Fibroblast of skin of left biceps (primary cell): ENCODE data around the gene TFAM.

ENCODE experiments used
- DNase-seq, 2 experiments: peaks; one replicate each; pipeline ENCODE4 v3.0.0-alpha.2; 2013; ENCODE audit warnings: low read depth in 2 of 2

Gene TFAM

DNA sequence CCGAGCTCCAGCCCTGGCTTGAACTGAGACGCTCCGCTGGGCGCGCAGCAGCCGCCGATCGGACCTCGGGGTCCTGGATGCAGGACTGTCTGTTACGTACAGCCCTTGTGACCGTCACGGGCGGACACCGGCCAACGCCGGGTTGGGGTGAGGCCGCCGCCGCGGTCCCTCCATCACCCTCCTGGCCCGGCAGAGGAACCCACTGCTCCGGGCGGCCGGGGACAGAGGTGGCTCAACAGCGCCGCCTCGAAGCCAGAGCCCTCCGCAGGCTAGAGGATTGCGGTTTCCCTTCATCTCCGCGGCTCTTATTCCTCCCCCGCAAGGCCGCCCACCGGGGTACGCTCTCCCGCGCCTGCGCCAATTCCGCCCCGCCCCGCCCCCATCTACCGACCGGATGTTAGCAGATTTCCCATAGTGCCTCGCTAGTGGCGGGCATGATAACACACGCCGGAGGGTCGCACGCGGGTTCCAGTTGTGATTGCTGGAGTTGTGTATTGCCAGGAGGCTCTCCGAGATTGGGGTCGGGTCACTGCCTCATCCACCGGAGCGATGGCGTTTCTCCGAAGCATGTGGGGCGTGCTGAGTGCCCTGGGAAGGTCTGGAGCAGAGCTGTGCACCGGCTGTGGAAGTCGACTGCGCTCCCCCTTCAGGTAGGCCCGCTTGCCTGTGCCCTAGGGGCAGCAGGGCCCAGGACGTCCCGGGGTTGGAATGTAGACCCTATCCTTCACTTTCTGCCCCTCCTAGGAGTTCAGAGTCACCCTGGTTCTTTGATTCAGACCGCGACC lies at the start of gene TFAM:
TSS of gene TFAM (plus strand) at position 412 of the 785 bp plus-strand sequence. CDS start at position 550, 138 bp downstream.
- DNase-seq, result peak; percentile 84

DNA sequence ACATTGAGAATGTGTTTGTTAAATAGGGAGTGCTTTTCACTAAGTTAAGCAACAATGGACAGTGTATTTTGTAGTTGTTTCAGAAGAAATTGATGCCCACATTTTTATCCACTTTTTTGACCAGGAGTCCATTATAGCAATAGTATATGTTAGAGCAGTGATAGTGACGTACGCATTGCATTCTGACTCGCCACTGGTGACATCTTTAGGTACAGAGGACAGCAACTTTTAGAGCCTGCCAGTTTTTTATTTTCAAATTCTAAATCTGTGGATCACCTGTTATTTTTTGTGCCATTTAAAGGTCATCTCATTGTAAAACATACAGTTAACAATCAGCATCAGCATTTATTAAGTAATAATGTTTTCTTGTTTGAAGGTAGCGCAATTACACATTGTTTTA lies 49.0 kb upstream of the TFAM start:
- DNase-seq, result no peak

- DNase-seq, result no peak
Measured at GRCh38 chr10:58341422-58341821, 43.8 kb upstream of the TFAM start.

DNA sequence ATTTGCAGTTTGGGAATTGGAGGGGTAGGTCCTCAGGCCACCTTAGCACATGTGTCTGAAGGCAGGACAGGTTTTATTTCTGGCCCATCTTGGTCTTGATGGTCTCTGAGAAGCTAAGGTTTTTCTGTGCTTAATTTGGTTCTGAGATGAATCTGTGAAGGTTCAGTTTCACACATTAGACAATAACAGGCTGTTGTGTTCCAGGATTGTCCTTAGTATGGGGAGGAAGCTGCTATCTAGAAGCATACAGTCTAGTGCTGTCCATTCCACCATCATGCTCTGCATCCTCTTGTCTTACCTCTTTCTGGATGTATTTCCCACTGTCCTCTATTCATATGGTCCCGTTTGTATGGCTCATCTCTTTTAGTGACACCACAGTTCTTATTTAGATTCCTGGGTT lies 43.3 kb upstream of the TFAM start:
- no peak for DNase-seq

DNA sequence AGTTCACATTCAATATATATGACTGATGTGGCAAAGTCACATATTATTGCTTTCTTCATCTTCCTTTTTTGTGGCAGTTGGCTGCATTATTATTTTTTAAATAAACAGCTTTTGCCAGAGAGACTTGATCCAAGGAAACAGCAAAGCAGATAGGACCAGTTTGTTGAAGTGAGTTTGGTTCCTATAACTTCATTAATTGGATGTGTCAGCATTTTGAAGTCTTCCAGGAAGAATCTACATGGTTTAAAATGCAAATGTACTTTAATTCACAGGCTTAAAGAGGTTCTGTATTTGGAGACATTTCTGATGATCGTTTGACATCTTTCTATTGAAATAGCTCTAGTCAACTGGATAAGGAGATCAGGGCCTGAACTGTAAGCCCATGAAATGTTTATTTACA lies 37.2 kb upstream of the TFAM start:
- no peak for DNase-seq

- DNase-seq, result no peak
Measured at GRCh38 chr10:58348571-58349033, 36.6 kb upstream of the TFAM start.

DNA sequence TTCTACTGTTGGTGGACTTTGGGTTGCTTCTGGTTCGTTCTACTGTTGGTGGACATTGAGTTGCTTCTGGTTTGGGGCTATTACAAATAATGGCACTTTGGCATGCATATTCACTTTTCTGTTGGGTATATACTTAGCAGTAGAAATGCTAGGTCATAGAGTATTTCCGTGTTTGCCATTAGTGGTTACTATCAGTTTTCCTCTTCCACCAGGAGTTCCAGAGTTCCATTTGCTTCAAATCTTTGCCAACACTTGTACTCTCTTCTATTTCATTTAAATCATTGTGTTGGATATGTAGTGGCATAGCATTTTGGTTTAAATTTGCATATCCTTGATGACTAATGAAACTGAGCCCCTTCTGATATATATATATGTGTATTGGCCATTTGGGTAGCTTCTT lies 35.2 kb upstream of the TFAM start:
- DNase-seq, result no peak

DNA sequence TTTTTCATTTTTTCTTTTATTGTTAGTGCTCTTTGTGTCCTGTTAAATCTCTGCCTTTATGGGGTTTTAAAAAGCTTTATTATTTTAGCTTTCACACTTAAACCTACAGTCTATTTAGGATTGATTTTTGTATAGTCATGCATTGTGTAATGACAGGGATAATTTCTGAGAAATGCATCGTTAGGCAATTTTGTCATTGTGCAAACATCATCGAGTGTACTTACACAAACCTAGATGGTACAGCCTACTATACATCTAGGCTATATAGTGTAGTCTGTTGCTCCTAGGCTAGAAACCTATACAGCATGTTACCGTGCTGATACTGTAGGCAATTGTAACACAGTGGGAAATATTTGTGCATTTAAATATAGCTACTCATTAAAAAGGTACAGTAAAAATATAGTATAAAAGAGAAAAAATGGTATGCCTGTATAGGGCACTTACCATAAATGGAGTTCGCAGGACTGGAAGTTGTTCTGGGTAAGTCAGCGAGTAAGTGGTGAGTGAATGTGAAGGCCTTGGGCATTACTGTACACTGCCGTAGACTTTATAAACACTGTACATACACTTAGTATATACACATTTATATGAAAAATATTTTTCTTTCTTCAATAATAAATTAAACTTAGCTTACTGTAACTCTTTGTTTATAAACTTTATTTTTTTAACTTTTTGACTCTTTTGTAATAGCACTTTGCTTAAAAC lies 34.4 kb upstream of the TFAM start:
- DNase-seq, result no peak

GRCh38 chr10:58351616-58352578 lies 33.3 kb upstream of the TFAM start:
- DNase-seq, result no peak

- no peak for DNase-seq
Measured at GRCh38 chr10:58352956-58353610, 32.1 kb upstream of the TFAM start.

DNA sequence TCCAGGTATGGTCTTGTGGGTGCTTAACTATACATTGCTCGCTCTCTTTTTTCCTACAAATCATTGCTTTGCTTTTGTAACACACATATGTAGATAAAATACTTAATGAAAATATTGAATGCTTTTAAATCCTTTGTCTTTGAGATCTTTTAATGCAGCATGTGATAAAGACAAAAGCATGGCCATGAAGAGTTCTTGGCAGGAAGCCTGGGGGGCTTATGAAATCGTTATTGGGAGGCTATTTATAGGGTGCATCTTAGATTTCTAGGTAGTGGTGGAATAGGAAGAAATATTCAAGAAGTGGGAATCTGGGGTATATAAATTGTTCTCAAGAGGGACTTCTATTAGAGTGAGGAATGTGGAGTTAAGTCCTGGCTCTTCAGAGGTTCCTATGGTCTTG lies 28.5 kb upstream of the TFAM start:
- no peak for DNase-seq

GRCh38 chr10:58358314-58358933 lies 26.8 kb upstream of the TFAM start:
- no peak for DNase-seq

DNA sequence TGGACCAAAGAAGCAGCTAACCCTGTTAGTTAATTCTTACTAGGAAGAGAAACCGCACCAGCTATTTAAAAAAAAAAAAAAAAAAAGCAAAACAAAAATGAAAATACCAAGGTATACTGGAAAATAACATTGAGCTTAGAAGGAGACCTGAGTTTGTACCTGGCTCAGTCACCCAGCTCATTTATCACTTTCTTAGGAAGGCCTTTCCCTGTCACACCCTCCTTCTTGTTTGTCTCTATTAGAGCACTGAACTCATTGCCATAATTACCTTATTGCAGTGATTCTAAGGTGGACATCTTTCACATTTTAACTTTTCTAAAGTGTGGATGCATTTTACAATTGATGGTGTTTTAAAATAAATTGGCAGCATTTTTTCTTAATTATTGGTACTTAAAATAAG lies 26.3 kb upstream of the TFAM start:
- no peak for DNase-seq

DNA sequence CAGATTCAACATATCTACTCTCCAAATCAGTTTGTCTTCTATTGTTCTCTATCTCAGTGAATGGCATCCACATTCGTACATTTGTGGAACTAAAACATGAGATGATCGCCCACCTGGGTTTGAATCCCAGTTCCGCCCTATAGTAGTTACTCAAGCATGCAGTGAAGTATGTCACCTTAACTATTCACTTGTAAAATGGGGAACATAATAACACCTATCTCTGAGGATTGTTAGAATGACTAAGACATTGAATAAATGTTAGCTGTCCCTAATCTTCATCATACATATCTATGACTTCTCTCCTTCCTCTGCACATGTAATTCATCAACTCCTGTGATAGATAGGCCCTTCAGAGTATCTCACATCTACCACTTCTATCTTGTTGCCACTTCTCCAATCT lies 25.7 kb upstream of the TFAM start:
- no peak for DNase-seq

GRCh38 chr10:58360412-58361004 lies 24.7 kb upstream of the TFAM start:
- no peak for DNase-seq

DNA sequence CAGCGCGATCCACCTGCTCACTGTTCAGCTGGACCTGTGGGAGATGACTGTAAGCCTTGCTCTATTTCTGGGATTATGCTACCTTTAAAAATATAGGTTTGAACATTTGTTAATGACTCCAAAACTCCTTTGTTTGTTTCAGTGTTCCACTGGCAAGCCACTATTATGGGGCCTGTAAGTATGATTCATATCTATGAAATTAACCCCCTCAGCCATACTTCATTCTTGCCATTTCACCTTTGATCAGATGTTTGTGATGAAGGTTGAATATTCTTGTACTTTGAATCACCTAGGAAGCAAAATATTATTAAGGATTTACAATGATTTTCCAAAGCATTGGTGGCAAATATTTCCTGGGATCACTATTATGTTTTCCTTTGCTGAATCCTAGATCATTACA lies 23.9 kb upstream of the TFAM start:
- DNase-seq, result no peak

GRCh38 chr10:58362027-58362789 lies 23.0 kb upstream of the TFAM start:
- DNase-seq, result no peak

DNA sequence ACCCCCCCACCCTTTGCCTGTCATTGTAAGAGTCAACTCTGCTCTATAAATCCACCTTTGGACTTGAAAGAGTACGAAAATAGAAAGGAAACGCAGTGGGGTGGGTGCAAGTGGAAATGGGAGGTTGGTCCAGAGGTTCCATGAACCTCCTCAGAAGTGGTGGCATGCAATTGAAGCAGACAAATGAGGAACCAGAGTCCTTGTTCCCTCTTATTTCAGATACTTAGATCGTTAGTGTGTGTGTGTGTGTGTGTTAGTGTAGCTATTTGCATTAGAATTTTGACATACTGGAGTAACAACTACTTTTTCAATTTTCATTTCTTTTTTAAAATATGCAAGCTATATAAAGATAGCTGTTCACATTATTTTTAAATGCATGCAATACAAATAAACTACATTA lies 18.1 kb upstream of the TFAM start:
- no peak for DNase-seq

- DNase-seq, result no peak
Measured at GRCh38 chr10:58371473-58371872, 13.7 kb upstream of the TFAM start.
